ENCODE data around the gene MAML2. TPM values are rescaled to one million over a fixed set of nuclear protein-coding genes. Genes with fewer than 3 reads are reported as not detected.

MAML2 gene
- total and polyA plus RNA-seq, 9 of the 15 experiments (the other 6 are each of a cell fraction or from before 2014, with no cell fraction given) = 0.79 to 6.8 (median 4.8) TPM

- TF ChIP-seq, protein P1, sequence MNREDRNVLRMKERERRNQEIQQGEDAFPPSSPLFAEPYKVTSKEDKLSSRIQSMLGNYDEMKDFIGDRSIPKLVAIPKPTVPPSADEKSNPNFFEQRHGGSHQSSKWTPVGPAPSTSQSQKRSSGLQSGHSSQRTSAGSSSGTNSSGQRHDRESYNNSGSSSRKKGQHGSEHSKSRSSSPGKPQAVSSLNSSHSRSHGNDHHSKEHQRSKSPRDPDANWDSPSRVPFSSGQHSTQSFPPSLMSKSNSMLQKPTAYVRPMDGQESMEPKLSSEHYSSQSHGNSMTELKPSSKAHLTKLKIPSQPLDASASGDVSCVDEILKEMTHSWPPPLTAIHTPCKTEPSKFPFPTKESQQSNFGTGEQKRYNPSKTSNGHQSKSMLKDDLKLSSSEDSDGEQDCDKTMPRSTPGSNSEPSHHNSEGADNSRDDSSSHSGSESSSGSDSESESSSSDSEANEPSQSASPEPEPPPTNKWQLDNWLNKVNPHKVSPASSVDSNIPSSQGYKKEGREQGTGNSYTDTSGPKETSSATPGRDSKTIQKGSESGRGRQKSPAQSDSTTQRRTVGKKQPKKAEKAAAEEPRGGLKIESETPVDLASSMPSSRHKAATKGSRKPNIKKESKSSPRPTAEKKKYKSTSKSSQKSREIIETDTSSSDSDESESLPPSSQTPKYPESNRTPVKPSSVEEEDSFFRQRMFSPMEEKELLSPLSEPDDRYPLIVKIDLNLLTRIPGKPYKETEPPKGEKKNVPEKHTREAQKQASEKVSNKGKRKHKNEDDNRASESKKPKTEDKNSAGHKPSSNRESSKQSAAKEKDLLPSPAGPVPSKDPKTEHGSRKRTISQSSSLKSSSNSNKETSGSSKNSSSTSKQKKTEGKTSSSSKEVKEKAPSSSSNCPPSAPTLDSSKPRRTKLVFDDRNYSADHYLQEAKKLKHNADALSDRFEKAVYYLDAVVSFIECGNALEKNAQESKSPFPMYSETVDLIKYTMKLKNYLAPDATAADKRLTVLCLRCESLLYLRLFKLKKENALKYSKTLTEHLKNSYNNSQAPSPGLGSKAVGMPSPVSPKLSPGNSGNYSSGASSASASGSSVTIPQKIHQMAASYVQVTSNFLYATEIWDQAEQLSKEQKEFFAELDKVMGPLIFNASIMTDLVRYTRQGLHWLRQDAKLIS (CRISPR knock-in tag; IDR thresholded peaks at IDR 0.05) = no peak
- TF ChIP-seq ATF3 (IDR thresholded peaks at IDR 0.05) = peak; percentile 73
- TF ChIP-seq ATF3 (CRISPR knock-in tag; conservative IDR thresholded peaks at IDR 0.05) = no peak
- TF ChIP-seq ZKSCAN1 (IDR thresholded peaks at IDR 0.05; ENCODE audit: low read depth, low read length) = no peak
- no peak for TF ChIP-seq ZNF316 (IDR thresholded peaks at IDR 0.05)
- TF ChIP-seq U2AF1 (optimal IDR thresholded peaks at IDR 0.05; ENCODE audit: low read depth, low read length) = no peak
- TF ChIP-seq MEF2A (IDR thresholded peaks at IDR 0.05; ENCODE audit: control insufficient read depth, low read depth, low read length) = no peak
- TF ChIP-seq JUNB (CRISPR knock-in tag; conservative IDR thresholded peaks at IDR 0.05) = no peak
- TF ChIP-seq ZNF431 (CRISPR knock-in tag; IDR thresholded peaks at IDR 0.05) = no peak
- TF ChIP-seq ZBTB17 (CRISPR knock-in tag; IDR thresholded peaks at IDR 0.05) = no peak
- TF ChIP-seq FOSL1 (tag; conservative IDR thresholded peaks at IDR 0.05) = peak; percentile 79
- TF ChIP-seq KDM1A (IDR thresholded peaks at IDR 0.05) = peak; percentile 53 to 64; a peak in 3 of 4 replicates
- peak; percentile 47 for TF ChIP-seq CBFA2T3 (IDR thresholded peaks at IDR 0.05)
- peak; percentile 56; the same call in 1 of the 2 replicates for TF ChIP-seq ZNF584 (CRISPR knock-in tag; IDR thresholded peaks at IDR 0.05; ENCODE audit: low read depth)
- TF ChIP-seq ZNF212 (CRISPR knock-in tag; IDR thresholded peaks at IDR 0.05) = no peak
- peak; percentile 18; the same call in 1 of the 2 replicates for TF ChIP-seq ARID3A (IDR thresholded peaks at IDR 0.05; ENCODE audit: borderline replicate concordance, low read depth, low read length)
- no peak for TF ChIP-seq ZNF280B (CRISPR knock-in tag; IDR thresholded peaks at IDR 0.05)
- TF ChIP-seq, protein P2, sequence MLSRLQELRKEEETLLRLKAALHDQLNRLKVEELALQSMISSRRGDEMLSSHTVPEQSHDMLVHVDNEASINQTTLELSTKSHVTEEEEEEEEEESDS (CRISPR knock-in tag; IDR thresholded peaks at IDR 0.05) = no peak
- TF ChIP-seq ARID1B (IDR thresholded peaks at IDR 0.05) = peak; percentile 49; the same call in 1 of the 2 replicates
- no peak for TF ChIP-seq RFX1 (IDR thresholded peaks at IDR 0.05)
- TF ChIP-seq ZNF253 (CRISPR knock-in tag; conservative IDR thresholded peaks at IDR 0.05) = no peak
- TF ChIP-seq CSDE1 (IDR thresholded peaks at IDR 0.05) = no peak
Observed at GRCh38 chr11:96149743-96150555, 193.0 kb downstream of the MAML2 start (continued).

Measured in K562 (cell line).